ENCODE measurements around the gene ANKRD55.

ANKRD55 gene

GRCh38 chr5:56176871-56177533 lies 56.1 kb downstream of the ANKRD55 start:
- no peak overlapping the region for H3K9ac ChIP-seq (ENCODE audit: low read depth, low read length)
- no peaks in the 10 kb centered on the region for H3K36me3 ChIP-seq (ENCODE audit: control insufficient read depth, insufficient read depth, low read length)
- H3K4me3 ChIP-seq (ENCODE audit: low read depth, low read length), result no peak overlapping the region
- no peaks in the 10 kb centered on the region for H3K27me3 ChIP-seq (ENCODE audit: control insufficient read depth, insufficient read depth, low read length)
- no peaks in the 10 kb centered on the region for H3K9me3 ChIP-seq (ENCODE audit: control insufficient read depth, insufficient read depth, low read length)
- peaks cover 5% of the 10 kb centered on the region for H3K4me1 ChIP-seq (ENCODE audit: control insufficient read depth, insufficient read depth, low read length)

DNA sequence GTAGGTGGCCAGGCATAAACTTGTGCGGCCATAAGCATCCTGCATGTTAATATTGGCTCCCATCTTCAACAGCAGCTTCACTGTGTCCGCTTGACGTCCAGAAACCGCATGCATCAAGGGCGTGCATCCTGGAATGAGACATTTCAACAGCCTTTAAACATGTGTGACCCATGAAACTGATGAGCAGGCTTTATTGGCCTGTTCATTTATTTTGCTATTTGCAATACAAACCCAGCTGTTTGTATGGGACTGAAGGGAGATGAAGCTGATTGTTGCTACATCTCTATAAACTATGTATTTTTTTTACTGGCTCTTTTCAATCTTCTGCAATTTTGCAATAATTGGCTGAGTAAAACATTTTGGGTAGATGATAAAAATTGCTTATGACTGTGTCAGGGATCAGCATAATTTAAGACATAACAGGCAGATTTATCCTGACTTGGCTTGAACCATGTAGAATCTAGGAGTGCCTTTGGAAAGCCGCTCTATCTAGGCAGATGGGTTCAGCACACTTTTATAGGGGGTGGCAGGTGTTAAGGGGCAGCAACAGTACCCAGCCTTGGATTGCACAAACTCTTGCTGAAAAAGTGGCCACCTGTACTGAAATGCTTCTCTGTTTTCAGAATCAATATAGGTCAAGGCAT lies 56.9 kb downstream of the ANKRD55 start:
- Histone ChIP-seq H3K4me3 (ENCODE audit: low read depth, low read length) (no peak overlapping the region), H3K9ac (ENCODE audit: low read depth, low read length) (no peak overlapping the region), H3K36me3 (ENCODE audit: control insufficient read depth, insufficient read depth, low read length) (no peaks in the 10 kb centered on the region), H3K27me3 (ENCODE audit: control insufficient read depth, insufficient read depth, low read length) (no peaks in the 10 kb centered on the region), H3K4me1 (ENCODE audit: control insufficient read depth, insufficient read depth, low read length) (peaks cover 5% of the 10 kb centered on the region), H3K9me3 (ENCODE audit: control insufficient read depth, insufficient read depth, low read length) (no peaks in the 10 kb centered on the region)

- Histone ChIP-seq H3K4me3 (ENCODE audit: low read depth, low read length) (no peak overlapping the region), H3K36me3 (ENCODE audit: control insufficient read depth, insufficient read depth, low read length) (no peaks in the 10 kb centered on the region), H3K9ac (ENCODE audit: low read depth, low read length) (no peak overlapping the region), H3K4me1 (ENCODE audit: control insufficient read depth, insufficient read depth, low read length) (peaks cover 5% of the 10 kb centered on the region), H3K27me3 (ENCODE audit: control insufficient read depth, insufficient read depth, low read length) (no peaks in the 10 kb centered on the region), H3K9me3 (ENCODE audit: control insufficient read depth, insufficient read depth, low read length) (no peaks in the 10 kb centered on the region)
Measured at GRCh38 chr5:56175488-56175887, 57.6 kb downstream of the ANKRD55 start.

DNA sequence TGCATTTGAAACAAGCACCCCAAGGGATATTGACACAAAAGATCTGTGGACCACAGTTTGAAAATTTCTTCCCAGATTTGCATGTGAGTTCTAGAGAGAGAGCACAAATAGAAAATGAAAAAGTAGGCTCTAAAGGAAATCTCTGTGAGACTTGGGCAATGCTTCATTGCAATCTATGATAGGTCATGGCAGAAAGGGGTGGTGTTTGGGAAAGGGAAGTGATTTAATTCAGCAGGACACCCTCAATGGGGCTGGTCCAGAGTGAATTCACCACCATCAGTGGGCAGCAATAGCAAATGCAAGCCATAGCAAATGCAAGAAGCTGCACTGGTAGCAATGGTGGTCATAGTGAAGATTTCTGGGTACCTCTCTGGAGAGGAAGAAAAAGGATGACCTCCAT lies 58.1 kb downstream of the ANKRD55 start:
- Histone ChIP-seq H3K4me3 (ENCODE audit: low read depth, low read length) (no peak overlapping the region), H3K27me3 (ENCODE audit: control insufficient read depth, insufficient read depth, low read length) (no peaks in the 10 kb centered on the region), H3K9me3 (ENCODE audit: control insufficient read depth, insufficient read depth, low read length) (no peaks in the 10 kb centered on the region), H3K9ac (ENCODE audit: low read depth, low read length) (no peak overlapping the region), H3K36me3 (ENCODE audit: control insufficient read depth, insufficient read depth, low read length) (no peaks in the 10 kb centered on the region), H3K4me1 (ENCODE audit: control insufficient read depth, insufficient read depth, low read length) (peaks cover 5% of the 10 kb centered on the region)

DNA sequence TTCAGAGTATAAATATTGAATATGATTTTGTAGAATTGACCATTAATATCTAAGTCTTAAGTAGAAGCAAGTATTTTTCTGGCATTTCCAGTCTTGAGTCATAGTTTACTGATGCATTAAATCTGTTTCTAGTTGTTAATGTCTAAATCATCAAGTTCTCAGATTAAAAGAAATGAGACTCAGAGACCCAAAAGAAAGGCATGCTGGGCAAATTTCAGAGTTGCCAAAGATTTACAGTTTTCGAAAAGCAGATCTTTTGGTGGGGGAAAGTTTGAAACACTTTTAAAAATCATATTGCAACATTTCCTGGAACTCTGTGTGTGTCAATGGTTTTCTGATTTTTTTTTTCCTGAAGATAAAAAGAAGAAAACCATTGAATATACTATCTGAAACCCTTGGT lies 60.9 kb downstream of the ANKRD55 start:
- Histone ChIP-seq H3K4me3 (ENCODE audit: low read depth, low read length) (no peak overlapping the region), H3K4me1 (ENCODE audit: control insufficient read depth, insufficient read depth, low read length) (peaks cover 5% of the 10 kb centered on the region), H3K27me3 (ENCODE audit: control insufficient read depth, insufficient read depth, low read length) (no peaks in the 10 kb centered on the region), H3K36me3 (ENCODE audit: control insufficient read depth, insufficient read depth, low read length) (no peaks in the 10 kb centered on the region), H3K9ac (ENCODE audit: low read depth, low read length) (no peak overlapping the region), H3K9me3 (ENCODE audit: control insufficient read depth, insufficient read depth, low read length) (no peaks in the 10 kb centered on the region)

- H3K27me3 ChIP-seq (ENCODE audit: control insufficient read depth, insufficient read depth, low read length), result no peaks in the 10 kb centered on the region
- no peaks in the 10 kb centered on the region for H3K9me3 ChIP-seq (ENCODE audit: control insufficient read depth, insufficient read depth, low read length)
- no peak overlapping the region for H3K9ac ChIP-seq (ENCODE audit: low read depth, low read length)
- no peak overlapping the region for H3K4me3 ChIP-seq (ENCODE audit: low read depth, low read length)
- no peaks in the 10 kb centered on the region for H3K36me3 ChIP-seq (ENCODE audit: control insufficient read depth, insufficient read depth, low read length)
- H3K4me1 ChIP-seq (ENCODE audit: control insufficient read depth, insufficient read depth, low read length), result peaks cover 5% of the 10 kb centered on the region
Measured at GRCh38 chr5:56170557-56170956, 62.6 kb downstream of the ANKRD55 start.

DNA sequence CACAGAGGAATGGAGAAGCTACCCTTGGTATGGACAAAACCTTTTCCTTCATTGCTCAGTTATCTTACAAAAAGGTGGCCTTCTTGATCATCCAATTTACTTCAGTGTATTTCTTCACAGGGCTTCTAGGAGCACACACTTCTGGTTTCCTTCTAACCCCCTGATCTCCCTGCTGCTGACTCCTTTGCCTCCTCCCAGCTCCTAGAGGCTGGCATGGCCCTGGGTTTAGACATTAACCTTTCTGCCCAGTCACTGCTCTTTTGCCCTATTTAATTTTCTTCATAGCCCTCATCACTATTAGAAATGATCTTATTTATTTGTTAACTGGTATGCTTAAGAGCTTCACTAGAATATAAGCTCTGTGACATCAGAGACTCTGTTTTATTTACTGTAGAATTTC lies 63.2 kb downstream of the ANKRD55 start:
- no peaks in the 10 kb centered on the region for H3K9me3 ChIP-seq (ENCODE audit: control insufficient read depth, insufficient read depth, low read length)
- peaks cover 2% of the 10 kb centered on the region for H3K4me1 ChIP-seq (ENCODE audit: control insufficient read depth, insufficient read depth, low read length)
- no peaks in the 10 kb centered on the region for H3K36me3 ChIP-seq (ENCODE audit: control insufficient read depth, insufficient read depth, low read length)
- no peak overlapping the region for H3K4me3 ChIP-seq (ENCODE audit: low read depth, low read length)
- no peak overlapping the region for H3K9ac ChIP-seq (ENCODE audit: low read depth, low read length)
- no peaks in the 10 kb centered on the region for H3K27me3 ChIP-seq (ENCODE audit: control insufficient read depth, insufficient read depth, low read length)

GRCh38 chr5:56169281-56169680 lies 63.8 kb downstream of the ANKRD55 start:
- H3K9me3 ChIP-seq (ENCODE audit: control insufficient read depth, insufficient read depth, low read length), result no peaks in the 10 kb centered on the region
- no peaks in the 10 kb centered on the region for H3K4me1 ChIP-seq (ENCODE audit: control insufficient read depth, insufficient read depth, low read length)
- no peaks in the 10 kb centered on the region for H3K36me3 ChIP-seq (ENCODE audit: control insufficient read depth, insufficient read depth, low read length)
- no peaks in the 10 kb centered on the region for H3K27me3 ChIP-seq (ENCODE audit: control insufficient read depth, insufficient read depth, low read length)
- no peak overlapping the region for H3K9ac ChIP-seq (ENCODE audit: low read depth, low read length)
- H3K4me3 ChIP-seq (ENCODE audit: low read depth, low read length), result no peak overlapping the region

DNA sequence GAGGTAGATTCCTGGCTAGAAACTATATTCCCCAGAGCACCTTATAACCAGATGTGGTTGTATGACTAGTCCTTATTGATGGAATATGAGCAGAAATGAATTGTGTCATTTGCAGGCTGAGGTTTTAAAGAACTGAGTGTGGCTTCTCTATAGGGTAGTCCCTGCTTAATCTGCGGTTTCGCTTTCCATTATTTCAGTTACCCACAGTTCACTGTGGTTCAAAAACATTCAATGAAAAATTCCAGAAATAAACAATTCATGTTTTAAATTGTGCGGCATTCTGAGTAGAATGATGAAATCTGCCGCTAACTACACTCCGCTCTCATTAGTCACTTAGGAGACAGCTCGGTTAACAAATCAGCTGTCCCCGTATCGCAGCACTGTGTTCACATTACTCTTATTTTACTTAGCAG lies 65.1 kb downstream of the ANKRD55 start:
- Histone ChIP-seq H3K9ac (ENCODE audit: low read depth, low read length) (no peak overlapping the region), H3K4me3 (ENCODE audit: low read depth, low read length) (no peak overlapping the region), H3K36me3 (ENCODE audit: control insufficient read depth, insufficient read depth, low read length) (no peaks in the 10 kb centered on the region), H3K9me3 (ENCODE audit: control insufficient read depth, insufficient read depth, low read length) (no peaks in the 10 kb centered on the region), H3K27me3 (ENCODE audit: control insufficient read depth, insufficient read depth, low read length) (no peaks in the 10 kb centered on the region), H3K4me1 (ENCODE audit: control insufficient read depth, insufficient read depth, low read length) (no peaks in the 10 kb centered on the region)

- H3K36me3 ChIP-seq (ENCODE audit: control insufficient read depth, insufficient read depth, low read length), result no peaks in the 10 kb centered on the region
- H3K4me3 ChIP-seq (ENCODE audit: low read depth, low read length), result no peak overlapping the region
- H3K9ac ChIP-seq (ENCODE audit: low read depth, low read length), result no peak overlapping the region
- no peaks in the 10 kb centered on the region for H3K9me3 ChIP-seq (ENCODE audit: control insufficient read depth, insufficient read depth, low read length)
- no peaks in the 10 kb centered on the region for H3K27me3 ChIP-seq (ENCODE audit: control insufficient read depth, insufficient read depth, low read length)
- no peaks in the 10 kb centered on the region for H3K4me1 ChIP-seq (ENCODE audit: control insufficient read depth, insufficient read depth, low read length)
Measured at GRCh38 chr5:56167519-56167918, 65.6 kb downstream of the ANKRD55 start.

DNA sequence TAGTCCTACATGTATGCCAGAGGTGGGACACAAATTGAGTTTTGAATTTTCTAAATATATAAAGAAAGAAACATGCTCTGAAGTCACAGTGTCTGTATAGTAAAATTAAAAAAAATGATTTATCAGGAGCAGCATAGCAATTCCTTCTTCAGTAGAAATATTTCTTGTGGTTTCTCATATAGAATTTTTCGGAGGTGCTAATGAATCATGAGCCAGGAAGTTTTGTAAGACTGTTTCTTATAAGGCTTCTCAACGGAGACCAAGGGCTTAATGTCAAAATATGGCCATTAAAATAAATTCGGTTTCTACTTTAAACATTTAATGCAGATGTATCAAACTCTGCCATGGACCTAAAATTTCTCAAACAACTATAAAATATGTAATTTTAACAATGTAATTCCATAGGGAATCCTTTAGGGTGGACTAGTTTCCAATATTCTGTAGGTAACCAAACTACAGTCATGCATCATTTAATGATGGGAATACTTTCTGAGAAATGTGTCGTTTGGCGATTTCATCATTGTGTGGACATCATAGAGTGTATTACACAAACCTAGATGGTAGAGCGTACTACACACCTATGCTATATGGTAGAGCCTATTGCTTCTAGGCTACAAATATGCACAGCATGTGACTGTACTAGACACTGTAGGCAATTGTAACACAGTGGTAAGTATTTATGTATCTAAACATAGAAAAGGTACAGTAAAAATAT lies 66.3 kb downstream of the ANKRD55 start:
- Histone ChIP-seq H3K4me1 (ENCODE audit: control insufficient read depth, insufficient read depth, low read length) (peaks cover 3% of the 10 kb centered on the region), H3K9me3 (ENCODE audit: control insufficient read depth, insufficient read depth, low read length) (no peaks in the 10 kb centered on the region), H3K27me3 (ENCODE audit: control insufficient read depth, insufficient read depth, low read length) (no peaks in the 10 kb centered on the region), H3K9ac (ENCODE audit: low read depth, low read length) (no peak overlapping the region), H3K36me3 (ENCODE audit: control insufficient read depth, insufficient read depth, low read length) (no peaks in the 10 kb centered on the region), H3K4me3 (ENCODE audit: low read depth, low read length) (no peak overlapping the region)

- Histone ChIP-seq H3K36me3 (ENCODE audit: control insufficient read depth, insufficient read depth, low read length) (no peaks in the 10 kb centered on the region), H3K4me1 (ENCODE audit: control insufficient read depth, insufficient read depth, low read length) (peaks cover 6% of the 10 kb centered on the region)
Measured at GRCh38 chr5:56164376-56164775, 68.8 kb downstream of the ANKRD55 start.

More at GRCh38 chr5:56164376-56164775, 68.8 kb downstream of the ANKRD55 start:
- no peak overlapping the region for H3K9ac ChIP-seq (ENCODE audit: low read depth, low read length)
- H3K27me3 ChIP-seq (ENCODE audit: control insufficient read depth, insufficient read depth, low read length), result no peaks in the 10 kb centered on the region
- no peak overlapping the region for H3K4me3 ChIP-seq (ENCODE audit: low read depth, low read length)
- no peaks in the 10 kb centered on the region for H3K9me3 ChIP-seq (ENCODE audit: control insufficient read depth, insufficient read depth, low read length)

All from iPS-15b (cell line).